Common myeloid progenitor, CD34-positive (primary cell): ENCODE data around the gene UBR7.
"Not testable (repeated sequence)": the region's sequence is repeated elsewhere in the genome, so short reads cannot be mapped to it uniquely, and the experiment has no call there.

Experiments used
- CTCF ChIA-PET: fragments of 350-600 bp; sonication (Branson Sonifier 250); formaldehyde crosslinking; loops from one replicate; lab custom pipeline; 2021; ENCODE audit warnings: antibody characterized with exemption; lab: Charles Lee
- POLR2A ChIA-PET: fragments of 350-600 bp; sonication (Branson Sonifier 250); formaldehyde crosslinking; loops from one replicate; lab custom pipeline; 2021; ENCODE audit warnings: antibody characterized with exemption; lab: Charles Lee
- DNase-seq, 3 donors: peaks; one replicate each; pipeline versions ENCODE4 v3.0.0 to v3.0.0-alpha.2; 2013
- H3K27ac ChIP-seq, 2 experiments: 1 replicate in 1 of 2; 2 replicates in 1 of 2; pipeline ENCODE4 v1.7.0; 2013; ENCODE audit warnings: inconsistent platforms in 2 of 2, low read length in 2 of 2, mild to moderate bottlenecking in 2 of 2, low read depth in 1 of 2, moderate library complexity in 1 of 2; ENCODE audit not compliant: severe bottlenecking in 2 of 2, insufficient read depth in 1 of 2, poor library complexity in 1 of 2
- H3K27me3 ChIP-seq, 5 experiments: replicated peaks in 2 of 5; 1 replicate in 3 of 5; 2 replicates in 2 of 5; pipeline versions ENCODE4 v1.6.1 to v1.7.0; 2013; ENCODE audit warnings: low read length in 4 of 5, mild to moderate bottlenecking in 2 of 5, moderate library complexity in 2 of 5, inconsistent platforms in 1 of 5; ENCODE audit not compliant: insufficient read depth in 5 of 5, control insufficient read depth in 4 of 5
- H3K36me3 ChIP-seq, 4 experiments: 1 replicate in 2 of 4; 2 replicates in 2 of 4; pipeline versions ENCODE4 v1.6.1 to v1.7.0; 2013; ENCODE audit warnings: low read length in 3 of 4, control low read depth in 1 of 4, mild to moderate bottlenecking in 1 of 4; ENCODE audit not compliant: control insufficient read depth in 4 of 4, insufficient read depth in 4 of 4
- H3K4me1 ChIP-seq, 4 experiments: 1 replicate in 3 of 4; 2 replicates in 1 of 4; pipeline versions ENCODE4 v1.6.1 to v1.7.1; 2013; ENCODE audit warnings: low read length in 3 of 4, mild to moderate bottlenecking in 3 of 4, control low read depth in 1 of 4, inconsistent platforms in 1 of 4, moderate library complexity in 1 of 4; ENCODE audit not compliant: control insufficient read depth in 4 of 4, insufficient read depth in 4 of 4; ENCODE audit errors: control extremely low read depth in 1 of 4
- H3K4me3 ChIP-seq, 7 experiments: 1 replicate in 4 of 7; 2 replicates in 3 of 7; pipeline versions ENCODE4 v1.5.1 to v1.7.0; 2013; ENCODE audit warnings: mild to moderate bottlenecking in 7 of 7, low read length in 6 of 7, moderate library complexity in 6 of 7, inconsistent platforms in 2 of 7, low read depth in 2 of 7, control low read depth in 1 of 7; ENCODE audit not compliant: insufficient read depth in 4 of 7, control insufficient read depth in 1 of 7; ENCODE audit errors: extremely low read depth in 1 of 7
- H3K9me3 ChIP-seq, 5 experiments: 1 replicate in 4 of 5; 2 replicates in 1 of 5; pipeline versions ENCODE4 v1.6.1 to v1.7.1; 2013; ENCODE audit warnings: low read length in 4 of 5, mild to moderate bottlenecking in 2 of 5, inconsistent platforms in 1 of 5, low read depth in 1 of 5, moderate library complexity in 1 of 5; ENCODE audit not compliant: control insufficient read depth in 4 of 5, insufficient read depth in 2 of 5; ENCODE audit errors: control extremely low read depth in 1 of 5
- WGBS: methylation state at CpG from one replicate; pipeline ENCODE4 v1.1.5; 2013; ENCODE audit not compliant: insufficient coverage; 5-methylcytosine and 5-hydroxymethylcytosine counted together

UBR7 gene

DNA sequence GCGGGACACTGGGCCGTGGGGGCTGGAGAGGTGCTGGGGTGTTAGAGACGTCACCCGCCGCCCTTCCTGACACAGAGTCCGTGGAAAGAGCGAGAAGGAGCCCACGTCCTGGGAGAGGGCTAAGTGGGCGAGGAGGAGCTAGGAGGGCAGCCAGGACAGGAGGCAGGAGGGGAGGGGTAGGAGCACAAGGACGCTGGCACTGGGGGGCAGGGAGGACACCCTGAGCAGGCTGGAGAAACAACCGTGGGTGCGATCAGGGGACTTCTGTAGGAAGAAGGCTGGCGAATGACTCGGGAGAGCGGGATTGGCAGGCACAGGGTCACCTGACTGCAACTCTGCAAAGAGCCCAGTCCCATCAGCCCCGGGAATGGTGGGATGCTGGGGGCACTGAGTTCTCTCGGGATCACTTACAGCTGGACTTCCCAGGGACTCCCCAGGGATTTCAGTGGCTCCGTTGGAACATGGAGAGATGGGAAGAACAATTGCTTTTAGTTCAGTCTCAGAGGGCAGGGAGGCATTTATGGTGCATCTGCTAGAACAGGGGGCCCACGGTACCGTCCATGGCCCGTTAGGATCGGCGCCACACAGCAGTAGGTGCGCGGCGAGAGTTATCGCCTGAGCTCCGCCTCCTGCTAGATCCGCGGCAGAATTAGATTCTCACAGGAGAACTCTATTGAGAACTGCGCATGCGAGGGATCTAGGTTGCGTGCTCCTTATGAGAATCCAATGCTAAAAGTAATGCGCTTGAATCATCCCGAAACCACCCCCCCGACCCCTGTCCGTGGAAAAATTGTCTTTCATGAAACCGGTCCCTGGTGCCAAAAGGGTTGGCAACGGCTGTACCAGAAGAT is 24.3 kb downstream of the UBR7 start:
- peak in 2 of 3 donors; percentile 14 to 21 for DNase-seq
- 47% methylated on average over 39 of the region's 39 CpGs for WGBS
- peaks cover 7 to 25% (median 15%) of the 10 kb centered on the region in 4 experiments for H3K36me3 ChIP-seq
- H3K9me3 ChIP-seq, result no peaks in the 10 kb centered on the region
- H3K27ac ChIP-seq, result no peak overlapping the region
- H3K4me3 ChIP-seq, result peak overlapping the region; percentile 1 to 67 (median 49)
- ChIA-PET CTCF (no interaction called here), POLR2A (no interaction called here)
- peaks cover 0 to 14% (median 8%) of the 10 kb centered on the region in 4 experiments for H3K4me1 ChIP-seq
- peaks cover 0 to 23% (median 6%) of the 10 kb centered on the region in 5 experiments for H3K27me3 ChIP-seq

GRCh38 chr14:93232159-93232558 is 25.1 kb downstream of the UBR7 start:
- H3K4me3 ChIP-seq, result peak overlapping the region in 3 of 7 experiments; percentile 64 to 67 (median 66)
- H3K9me3 ChIP-seq, result no peaks in the 10 kb centered on the region
- ChIA-PET CTCF (interaction anchor here (1.1 to 1.2 kb wide), 2 partner anchors 54 to 65 kb away, joined by 3 read pairs; no protein-coding TSS in a partner anchor), POLR2A (no interaction called here)
- 66% methylated on average over 16 of the region's 17 CpGs for WGBS
- no peak overlapping the region for H3K27ac ChIP-seq
- H3K4me1 ChIP-seq, result peaks cover 0 to 14% (median 8%) of the 10 kb centered on the region in 4 experiments
- H3K36me3 ChIP-seq, result peaks cover 4 to 20% (median 12%) of the 10 kb centered on the region in 4 experiments
- peaks cover 0 to 23% (median 6%) of the 10 kb centered on the region in 5 experiments for H3K27me3 ChIP-seq
- no peak for DNase-seq

GRCh38 chr14:93233078-93233477 is 26.0 kb downstream of the UBR7 start:
- H3K4me3 ChIP-seq, DNase-seq, POLR2A ChIA-PET, H3K9me3 ChIP-seq, H3K27ac ChIP-seq: not testable (repeated sequence)
- H3K4me1 ChIP-seq, result peaks cover 0 to 14% (median 8%) of the 10 kb centered on the region in 4 experiments
- 95% methylated on average over 3 of the region's 5 CpGs for WGBS
- H3K27me3 ChIP-seq, result peaks cover 0 to 23% (median 6%) of the 10 kb centered on the region in 5 experiments
- peaks cover 0 to 11% (median 4%) of the 10 kb centered on the region in 4 experiments for H3K36me3 ChIP-seq
- CTCF ChIA-PET, result interaction anchor here (1.1 to 1.5 kb wide), 6 partner anchors 14 to 387 kb away, joined by 3 to 4 read pairs (median 3); no protein-coding TSS in a partner anchor

- ChIA-PET CTCF (interaction anchor here (2.6 kb wide), 1 partner anchor 312 kb away, joined by 7 read pairs; no protein-coding TSS in a partner anchor), POLR2A (no interaction called here)
- DNase-seq, result peak in 1 of 3 donors; percentile 13
- peaks cover 0 to 14% (median 8%) of the 10 kb centered on the region in 4 experiments for H3K4me1 ChIP-seq
- H3K36me3 ChIP-seq, result peaks cover 0 to 2% (median 0%) of the 10 kb centered on the region in 4 experiments
- 61% methylated on average over 10 of the region's 10 CpGs for WGBS
- H3K27me3 ChIP-seq, result peaks cover 0 to 23% (median 6%) of the 10 kb centered on the region in 5 experiments
- H3K9me3 ChIP-seq, result no peaks in the 10 kb centered on the region
- H3K4me3 ChIP-seq, result no peak overlapping the region
- H3K27ac ChIP-seq, result no peak overlapping the region
Measured at GRCh38 chr14:93234798-93235197, 27.7 kb downstream of the UBR7 start.

DNA sequence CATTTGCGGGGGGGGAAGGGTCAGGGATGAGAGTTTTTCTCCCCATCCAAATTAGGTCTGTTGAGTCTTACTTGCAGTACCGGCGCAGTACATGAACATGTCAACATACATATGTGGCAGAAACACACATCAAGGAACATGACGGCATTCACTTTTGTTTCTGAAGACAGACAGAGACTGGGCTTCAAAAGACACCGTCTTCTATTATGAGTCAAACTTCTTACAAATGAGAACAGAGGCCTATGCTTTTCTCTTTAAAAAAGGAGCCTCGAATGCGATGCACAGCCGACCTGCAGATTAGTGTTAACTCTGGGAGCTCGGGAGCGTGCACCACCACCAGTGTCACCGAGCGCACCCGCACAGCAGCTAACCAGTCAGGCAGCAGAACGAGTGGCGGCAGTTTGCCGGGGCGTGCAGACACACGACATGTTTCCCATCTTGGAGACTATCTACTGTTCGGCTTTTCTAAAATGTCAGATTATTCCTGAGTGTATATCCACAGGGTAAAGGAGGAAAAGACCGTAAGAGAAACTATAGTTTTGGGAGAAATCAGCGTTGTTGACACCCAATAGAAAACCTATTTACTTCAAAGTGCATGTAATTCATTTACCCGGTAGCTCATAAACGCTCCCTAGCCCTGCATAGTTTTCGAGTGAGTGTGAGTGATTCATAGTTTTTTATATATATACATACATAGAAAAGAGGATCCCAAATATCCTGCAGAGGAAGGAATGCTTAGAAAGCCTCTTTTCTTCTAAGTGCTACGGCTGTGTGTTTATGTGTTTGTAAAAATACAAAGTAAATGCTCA is 33.0 kb downstream of the UBR7 start:
- Histone ChIP-seq H3K9me3 (no peaks in the 10 kb centered on the region), H3K27me3 (peaks cover 0 to under 1% (median 0%) of the 10 kb centered on the region in 5 experiments), H3K36me3 (peaks cover 11 to 39% (median 18%) of the 10 kb centered on the region in 4 experiments), H3K4me1 (no peaks in the 10 kb centered on the region), H3K27ac (no peak overlapping the region), H3K4me3 (no peak overlapping the region)
- DNase-seq, result no peak
- POLR2A ChIA-PET, result no interaction called here
- 96% methylated on average over 17 of the region's 25 CpGs for WGBS
- CTCF ChIA-PET, result interaction anchor here (1.4 kb wide), 1 partner anchor 10 kb away, joined by 3 read pairs; no protein-coding TSS in a partner anchor

DNA sequence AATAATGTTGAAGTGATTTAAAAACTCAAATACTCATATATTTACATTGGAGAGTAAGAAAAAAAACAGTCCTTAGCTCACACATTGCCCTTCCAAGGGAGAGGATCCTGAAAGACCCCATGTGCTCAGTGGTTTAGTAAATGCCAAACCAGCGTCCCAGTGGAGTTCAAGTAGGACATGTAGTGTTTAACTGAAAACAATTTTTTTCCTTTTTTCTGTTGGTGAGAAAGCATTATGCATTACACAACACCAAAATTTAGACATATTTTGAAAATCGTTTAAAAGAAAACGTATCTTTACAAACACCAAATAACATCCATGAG is 33.6 kb downstream of the UBR7 start:
- DNase-seq, result no peak
- 88% methylated on average over 2 of the region's 3 CpGs for WGBS
- peaks cover 14 to 44% (median 23%) of the 10 kb centered on the region in 4 experiments for H3K36me3 ChIP-seq
- ChIA-PET CTCF (interaction anchor here (1.4 kb wide), 1 partner anchor 11 kb away, joined by 3 read pairs; no protein-coding TSS in a partner anchor), POLR2A (no interaction called here)
- H3K27ac ChIP-seq, result no peak overlapping the region
- no peaks in the 10 kb centered on the region for H3K9me3 ChIP-seq
- no peaks in the 10 kb centered on the region for H3K4me1 ChIP-seq
- H3K27me3 ChIP-seq, result no peaks in the 10 kb centered on the region
- H3K4me3 ChIP-seq, result no peak overlapping the region
